DMS 273 (cell line): ENCODE measurements around the gene KHDC4.
A peak's percentile ranks its signal among the peaks of the same experiment; 100 is the strongest.

ENCODE experiments used
- DNase-seq: peaks from one replicate; lab custom pipeline; 2025; ENCODE audit not compliant: unreplicated experiment; lab: John Stamatoyannopoulos, UW

The KHDC4 gene

DNA sequence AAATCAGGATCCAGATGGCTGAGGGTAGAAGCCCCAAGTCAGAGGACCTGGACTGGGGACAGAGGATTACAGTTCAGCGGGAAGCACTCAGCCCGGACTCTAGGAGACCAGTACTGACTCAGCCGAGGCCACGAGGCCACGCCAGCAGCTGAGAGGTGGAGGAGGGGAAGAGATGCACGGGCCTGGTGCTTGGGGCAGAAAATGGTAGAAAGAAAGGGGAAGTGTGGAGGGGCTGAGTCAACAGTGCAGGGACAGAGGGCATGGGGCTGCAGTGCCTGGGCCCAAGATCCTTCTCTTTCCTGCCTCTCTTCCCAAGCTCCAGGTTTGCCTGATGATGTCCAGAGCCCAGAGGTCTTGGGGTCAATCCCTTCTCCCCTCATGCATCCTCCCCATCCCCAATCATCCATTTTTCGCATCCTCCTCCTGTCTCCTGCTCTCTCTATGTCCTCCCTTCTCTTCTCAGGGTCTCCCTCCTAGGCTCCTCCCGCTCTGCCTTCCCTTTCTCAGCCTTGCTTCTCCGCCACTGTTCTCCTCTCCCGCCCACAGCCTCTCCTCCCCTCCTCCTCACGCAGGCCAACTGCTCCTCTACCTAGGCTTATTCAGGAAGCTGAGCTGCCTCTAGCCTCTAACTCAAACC, 36.4 kb upstream of the KHDC4 start:
- DNase-seq = no peak

DNA sequence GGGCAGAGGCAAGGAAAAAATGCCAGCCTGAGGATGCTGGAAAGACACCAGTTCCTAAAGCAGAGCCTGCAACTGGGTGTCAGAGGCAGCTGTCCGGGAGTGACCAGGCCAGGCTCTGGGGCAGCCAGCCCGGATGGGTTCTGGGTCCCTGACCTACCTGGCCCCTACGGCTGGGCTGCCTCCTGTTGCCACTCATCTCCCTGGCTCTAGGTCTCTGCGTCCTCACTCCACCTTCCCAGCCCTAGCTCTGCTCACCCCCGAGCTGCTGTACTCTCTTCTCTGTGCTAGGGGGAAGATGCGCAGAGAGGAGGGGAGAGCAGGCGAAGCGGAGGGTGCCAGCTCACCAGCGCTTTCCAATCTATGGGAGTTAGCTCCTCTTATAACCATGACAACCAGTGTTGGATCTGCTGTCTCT, 35.2 kb upstream of the KHDC4 start:
- DNase-seq = no peak

DNA sequence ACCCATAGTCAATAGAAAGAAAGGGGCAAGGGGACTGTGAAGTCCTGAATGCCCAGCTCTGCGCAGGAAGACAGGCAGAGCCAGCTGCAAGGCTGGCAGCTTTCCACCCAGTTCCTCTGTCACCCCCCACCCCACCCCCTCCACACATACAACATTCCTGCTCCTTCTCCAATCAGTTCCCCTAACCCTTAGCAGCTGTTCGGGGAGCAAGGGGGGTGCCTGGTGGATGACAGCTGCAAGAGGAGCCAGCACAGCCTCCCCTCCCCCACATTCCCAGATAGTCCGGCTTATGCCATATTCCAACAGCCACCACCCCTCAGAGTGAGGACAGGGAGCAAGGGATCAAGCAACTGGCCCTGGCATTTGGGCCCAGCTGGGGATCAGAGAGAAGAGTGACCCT, 34.5 kb upstream of the KHDC4 start:
- peak; percentile 64 for DNase-seq

DNA sequence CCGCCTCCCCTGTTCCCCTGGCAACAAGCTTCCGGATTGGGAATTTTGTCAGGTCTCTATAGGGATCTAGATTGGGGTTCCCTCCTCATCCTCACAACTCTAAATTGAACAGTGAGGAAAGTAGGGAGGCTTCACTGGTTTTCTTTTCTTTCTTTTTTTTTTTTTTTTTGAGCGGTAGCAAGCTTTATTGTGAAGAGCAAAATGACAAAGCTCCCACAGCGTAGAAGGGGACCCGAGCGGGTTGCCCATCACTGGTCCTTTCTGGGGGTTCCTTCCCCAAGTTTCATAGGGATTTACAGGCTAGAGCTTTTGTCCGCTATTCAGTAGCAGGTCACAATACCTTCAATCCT, 33.8 kb upstream of the KHDC4 start:
- no peak for DNase-seq

DNA sequence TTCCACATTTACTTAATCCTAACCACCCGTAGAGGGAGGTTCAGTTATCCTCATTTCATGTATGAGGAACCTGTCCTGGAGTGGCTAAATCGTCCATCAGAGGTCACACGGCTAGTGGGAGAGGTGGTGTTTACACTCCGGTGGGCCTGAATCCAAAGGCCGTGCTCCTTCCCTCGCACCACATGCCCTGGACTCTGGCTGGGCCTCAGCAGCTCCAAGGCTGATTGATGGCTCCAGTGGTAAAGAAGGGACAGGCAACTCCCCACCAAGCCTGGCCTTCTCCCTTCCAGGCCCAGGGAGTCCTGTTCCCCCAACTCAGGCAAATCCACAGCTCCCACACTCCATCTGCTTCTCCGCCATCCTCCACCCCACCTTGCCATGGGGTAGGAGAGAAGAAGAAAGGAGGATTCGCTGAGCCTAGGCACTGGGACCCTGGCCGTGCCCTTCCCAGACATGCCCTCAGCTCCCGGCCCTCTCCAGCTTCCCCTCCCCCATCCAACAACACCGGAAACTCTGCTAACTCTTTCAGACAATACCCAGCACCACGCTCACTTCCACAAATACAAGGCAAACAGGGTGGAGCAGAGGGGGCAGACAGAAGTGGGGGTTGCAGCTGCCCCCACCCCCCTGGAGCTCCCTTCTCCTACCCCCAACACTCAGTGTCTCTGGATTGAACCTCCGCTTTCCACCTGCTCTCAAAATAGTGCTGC, 33.3 kb upstream of the KHDC4 start:
- no peak for DNase-seq

DNA sequence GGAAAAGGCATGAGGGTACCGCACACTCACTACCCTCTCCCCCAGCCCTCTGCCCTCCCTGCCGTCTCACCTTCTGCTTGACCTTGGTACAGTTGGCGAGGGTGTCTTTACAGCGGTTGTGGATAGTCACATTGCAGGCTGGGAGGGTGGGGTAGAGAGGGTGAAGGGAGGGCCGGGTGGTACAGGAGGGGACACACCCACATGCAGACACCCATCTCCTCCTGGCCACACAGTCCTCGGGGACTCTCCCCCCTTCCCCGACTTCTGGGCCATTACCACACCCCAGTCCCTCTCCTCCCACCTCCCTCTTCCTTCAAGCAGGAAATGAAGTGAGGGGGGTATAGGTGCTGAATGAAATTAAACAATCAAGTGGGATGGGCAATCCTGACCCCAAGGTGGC, 32.5 kb upstream of the KHDC4 start:
- no peak for DNase-seq

DNA sequence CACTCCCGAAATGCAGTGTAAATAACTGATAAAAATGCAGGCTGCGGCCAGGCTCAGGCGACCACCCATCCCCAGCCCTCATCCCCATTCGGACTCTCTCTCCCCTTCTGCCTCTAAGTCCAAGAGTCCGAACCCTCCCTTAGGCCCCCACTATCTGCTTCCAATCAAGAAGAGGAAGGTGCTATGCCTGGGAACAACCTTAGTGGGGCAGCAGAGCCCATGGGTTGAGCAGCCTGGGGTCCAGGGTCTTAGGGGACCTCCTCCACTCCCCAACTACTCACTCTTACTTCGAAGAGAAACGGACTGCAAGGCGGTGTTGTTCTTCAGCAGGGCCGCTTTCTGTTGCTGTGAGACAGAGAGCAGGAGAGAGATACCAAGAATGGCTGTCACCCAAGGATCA, 31.9 kb upstream of the KHDC4 start:
- DNase-seq = no peak

DNA sequence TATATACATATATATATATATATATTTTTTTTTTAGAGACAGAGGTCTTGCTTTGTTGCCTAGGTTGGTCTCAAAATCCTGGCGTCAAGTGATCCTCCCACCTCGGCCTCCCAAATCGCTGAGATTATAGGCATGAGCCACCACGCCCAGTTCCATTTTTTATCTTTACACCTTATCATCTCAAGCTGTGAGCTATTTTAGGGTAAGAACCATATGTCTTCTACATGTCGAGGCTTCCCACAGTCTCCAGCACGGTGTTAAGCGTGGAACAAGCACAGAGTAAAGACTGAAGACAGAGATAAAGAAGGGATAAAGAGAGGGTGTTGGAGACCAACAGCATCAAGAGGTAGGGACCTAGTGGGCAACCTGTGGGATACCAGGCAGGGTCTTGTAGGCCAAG, 30.0 kb upstream of the KHDC4 start:
- DNase-seq = no peak

DNA sequence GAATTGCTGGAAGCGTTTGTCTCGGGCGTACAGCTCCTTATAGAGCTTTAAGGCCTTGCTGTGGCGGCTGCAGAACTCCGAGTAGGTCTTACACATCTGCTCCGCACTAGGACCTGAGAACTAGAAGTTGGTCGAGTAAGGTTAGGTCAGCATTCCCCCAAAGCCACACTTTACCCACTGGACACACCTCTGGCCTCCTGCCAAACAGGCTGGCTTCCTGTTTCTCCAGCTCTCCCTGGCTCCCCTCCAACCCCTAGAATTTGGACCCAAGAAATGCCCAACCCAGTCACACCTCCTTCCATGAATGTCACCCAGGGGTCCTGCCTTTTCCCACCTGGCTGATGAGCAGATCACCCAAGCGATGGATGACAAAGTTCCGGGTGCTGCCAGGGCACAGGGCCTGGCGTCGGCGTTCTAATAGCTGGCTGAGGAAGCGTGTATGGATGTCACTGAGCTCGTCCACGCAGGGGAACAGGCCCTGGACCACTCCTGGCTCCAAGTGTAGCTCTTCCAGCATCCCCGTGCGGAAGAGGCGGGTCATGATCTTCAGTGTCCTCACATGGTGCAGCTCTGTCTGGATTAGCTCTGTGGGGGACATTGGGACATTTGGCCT, 28.5 kb upstream of the KHDC4 start:
- no peak for DNase-seq

DNA sequence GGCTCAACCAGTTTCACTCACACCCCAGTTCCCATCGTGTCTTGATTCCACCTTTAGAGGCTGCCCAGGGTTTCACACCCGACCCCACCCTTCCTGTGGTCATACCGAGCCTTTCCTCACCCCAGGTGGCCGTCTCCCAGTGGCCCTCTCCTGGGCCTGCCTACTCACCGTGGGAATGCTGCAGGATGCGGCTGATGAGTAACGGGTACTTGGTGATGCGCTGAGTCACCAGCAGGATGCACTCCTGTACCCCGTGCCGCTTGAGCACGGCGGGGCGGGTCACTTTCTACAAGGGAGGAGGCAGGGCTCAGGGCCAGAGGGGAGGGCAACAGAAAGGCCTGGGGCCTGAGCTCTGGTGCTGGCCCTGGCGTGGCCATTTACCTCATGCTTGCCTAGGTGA, 27.7 kb upstream of the KHDC4 start:
- DNase-seq = no peak

DNA sequence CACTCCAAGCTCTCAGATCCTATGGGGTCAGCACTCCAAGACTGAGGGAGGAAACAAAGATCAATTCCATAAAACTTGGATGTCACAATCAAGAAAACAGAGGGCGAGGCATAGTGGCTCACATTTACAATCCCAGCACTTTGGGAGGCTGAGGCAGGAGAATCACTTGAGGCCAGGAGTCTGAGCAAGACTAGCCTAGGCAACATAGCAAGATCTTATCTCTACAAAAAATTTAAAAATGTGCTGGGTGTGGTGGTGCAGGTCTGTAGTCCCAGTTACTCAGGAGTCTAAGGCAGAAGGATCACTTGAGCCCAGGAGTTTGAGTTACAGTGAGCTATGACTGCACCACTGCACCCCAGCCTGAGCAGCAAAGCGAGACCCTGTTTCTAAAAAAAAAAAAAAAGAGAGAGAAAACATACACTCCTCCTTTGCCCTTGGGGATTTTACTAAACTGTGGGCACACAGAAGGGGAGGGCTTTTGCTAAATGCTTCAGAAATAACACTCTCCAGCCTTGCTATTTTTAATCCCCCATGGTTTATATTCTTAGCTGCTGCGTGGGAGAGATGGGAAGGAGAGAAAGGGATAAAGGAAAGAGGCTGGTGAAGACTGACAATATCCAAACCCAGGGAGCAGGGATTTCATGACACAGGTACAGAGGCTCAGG, 26.0 kb upstream of the KHDC4 start:
- no peak for DNase-seq

DNA sequence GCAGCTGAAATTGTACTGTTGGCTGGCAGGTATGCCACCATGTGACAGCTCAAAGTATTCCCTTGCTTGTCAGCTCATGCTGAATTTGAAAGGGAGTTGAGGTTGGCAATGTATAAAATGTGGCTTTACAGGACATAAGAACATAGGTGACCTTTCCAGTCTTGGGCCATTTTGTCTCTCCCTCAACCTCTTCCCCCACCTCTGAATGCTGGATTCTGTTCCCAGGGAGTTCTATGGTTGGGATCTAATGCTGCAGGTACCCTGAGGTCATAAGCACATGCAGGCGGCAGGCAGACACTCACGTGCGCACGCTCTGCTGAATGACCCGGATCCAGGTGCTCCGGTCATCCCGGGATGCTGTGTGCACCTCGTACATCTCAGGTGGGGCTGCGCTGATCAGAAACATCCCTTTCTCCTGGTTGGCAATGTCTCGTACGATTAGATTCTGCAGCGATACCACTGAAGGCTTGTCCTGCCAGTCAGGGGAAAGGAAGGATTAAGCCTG, 23.2 kb upstream of the KHDC4 start:
- no peak for DNase-seq

DNA sequence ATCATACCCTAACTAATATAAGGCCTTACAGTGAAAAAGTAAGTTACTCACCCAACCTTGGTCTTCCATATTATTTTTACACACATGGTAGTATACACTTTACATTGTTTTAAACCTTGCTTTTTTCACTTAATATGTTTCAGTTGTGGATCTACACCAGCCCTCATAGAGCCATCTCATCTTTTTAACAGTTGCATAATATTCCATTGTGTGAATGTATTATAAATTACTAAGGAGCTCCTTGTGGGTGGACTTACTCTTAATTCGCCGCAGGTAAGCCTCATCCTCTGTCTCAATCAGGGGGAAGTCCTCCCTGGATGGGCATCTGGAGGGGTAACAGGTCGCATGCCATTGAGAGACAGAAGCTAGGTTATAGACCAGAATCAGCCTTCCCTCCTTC, 20.4 kb upstream of the KHDC4 start:
- DNase-seq = no peak

DNA sequence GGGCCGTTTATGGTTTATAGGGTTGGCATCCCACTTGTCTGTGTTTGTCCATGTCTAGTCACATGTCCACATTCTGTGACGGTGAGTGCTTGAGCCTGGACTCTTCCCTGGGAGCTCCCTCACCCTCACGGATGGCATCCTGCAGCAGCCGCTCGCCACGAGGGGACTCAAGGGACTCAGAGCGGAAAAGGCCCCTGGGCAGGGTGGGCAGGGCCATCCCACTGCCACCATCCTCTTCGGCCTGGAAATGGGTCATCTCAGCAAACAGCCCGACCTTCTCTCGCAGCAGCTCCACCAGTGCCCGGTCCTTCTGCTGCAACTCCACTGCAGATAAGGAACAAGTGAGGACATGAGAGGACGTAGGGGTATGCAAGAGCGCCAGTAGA, 18.3 kb upstream of the KHDC4 start:
- no peak for DNase-seq

DNA sequence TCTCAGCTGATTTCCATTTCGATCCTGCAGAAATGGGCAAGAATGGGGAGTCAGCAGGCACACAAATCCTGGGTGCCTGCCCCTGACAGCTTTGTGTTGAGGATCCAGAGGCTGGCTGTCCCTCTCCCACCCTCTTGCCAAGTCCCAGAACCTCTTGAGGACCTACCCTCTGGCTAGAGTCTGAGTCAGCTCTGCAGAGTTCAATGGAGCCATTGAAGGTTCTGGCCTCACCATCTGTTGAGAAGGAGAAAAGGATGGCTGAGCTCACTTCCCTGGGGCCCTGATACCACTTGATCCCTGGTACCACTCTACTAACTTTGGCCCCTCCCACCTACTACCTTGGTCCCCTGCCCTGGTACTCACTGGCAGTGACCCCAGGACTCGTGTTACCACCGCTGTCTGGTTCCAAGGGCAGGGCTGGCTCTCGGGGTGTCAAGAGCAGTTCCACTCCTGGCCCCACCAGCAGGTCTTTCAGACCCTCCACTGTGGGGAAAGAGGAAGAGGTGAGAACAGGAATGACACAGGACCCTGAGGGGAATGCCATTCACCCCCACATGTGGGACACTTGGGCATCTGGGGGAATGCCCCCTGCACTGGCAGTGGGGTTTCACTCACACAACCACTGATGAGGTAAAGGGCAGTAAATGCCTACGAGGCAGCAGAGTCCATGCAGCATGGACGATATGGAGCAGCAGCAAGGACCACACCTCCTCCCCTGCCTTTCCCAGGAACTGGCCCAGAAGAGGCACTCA, 17.7 kb upstream of the KHDC4 start:
- DNase-seq = no peak

DNA sequence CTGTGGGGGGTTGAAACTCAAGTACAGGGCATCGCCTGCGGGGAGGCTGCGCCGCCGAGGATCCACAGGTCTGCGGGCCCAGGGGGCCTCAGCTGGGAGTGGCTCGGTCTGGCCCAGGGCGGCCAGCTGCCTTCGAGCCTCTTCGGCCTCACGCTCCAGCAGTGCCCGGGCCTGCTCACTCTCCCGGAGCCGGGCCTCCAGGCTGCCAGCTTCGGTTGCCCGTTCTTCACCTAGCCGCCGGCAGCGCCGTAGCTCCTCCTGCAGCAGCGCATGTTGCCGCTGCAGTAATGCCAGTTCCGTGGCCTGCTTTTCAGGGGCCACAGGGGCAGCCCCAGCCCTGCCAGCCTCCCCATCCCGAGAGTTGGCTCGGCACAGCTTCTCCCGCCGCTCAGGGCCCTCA, 16.6 kb upstream of the KHDC4 start:
- no peak for DNase-seq

DNA sequence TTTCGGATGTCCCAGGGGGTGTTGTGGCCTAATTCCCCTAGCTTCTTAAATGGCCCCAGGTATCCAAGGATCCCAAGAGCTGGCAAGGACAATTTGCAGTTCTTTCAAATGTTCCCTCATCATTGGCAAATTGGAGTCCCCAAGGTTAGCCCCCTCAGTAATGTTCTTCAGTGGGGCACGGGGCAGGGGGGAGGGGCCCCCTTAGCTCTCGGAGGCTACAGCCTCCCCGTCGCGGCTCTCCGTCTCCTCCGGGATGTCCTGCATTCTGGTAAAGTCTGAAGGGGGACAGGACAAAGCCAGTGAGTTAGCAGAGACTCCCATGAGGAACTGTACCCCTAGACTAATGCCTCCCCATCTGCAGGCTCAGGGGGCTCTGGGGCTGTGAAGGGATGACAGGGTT, 13.5 kb upstream of the KHDC4 start:
- DNase-seq = no peak

DNA sequence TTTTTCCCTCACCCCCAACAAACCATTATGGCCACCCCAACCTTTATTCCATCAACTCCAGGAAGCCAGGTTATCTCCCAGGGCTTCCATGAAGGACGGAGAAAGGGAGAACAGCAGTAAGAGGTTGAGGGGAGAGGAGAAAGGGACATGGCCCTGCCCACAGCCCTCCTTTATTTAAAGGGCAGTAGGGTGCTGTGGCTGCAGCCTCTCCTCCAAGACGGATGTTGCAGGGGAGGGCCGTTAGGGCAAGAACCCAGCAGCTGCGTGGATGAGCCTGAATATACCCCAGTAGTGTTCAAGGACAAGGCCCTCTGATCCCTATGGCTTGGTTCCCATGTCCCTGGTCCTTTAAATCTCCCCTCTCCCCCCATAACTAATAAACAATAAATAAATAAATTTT, 13.1 kb upstream of the KHDC4 start:
- no peak for DNase-seq

DNA sequence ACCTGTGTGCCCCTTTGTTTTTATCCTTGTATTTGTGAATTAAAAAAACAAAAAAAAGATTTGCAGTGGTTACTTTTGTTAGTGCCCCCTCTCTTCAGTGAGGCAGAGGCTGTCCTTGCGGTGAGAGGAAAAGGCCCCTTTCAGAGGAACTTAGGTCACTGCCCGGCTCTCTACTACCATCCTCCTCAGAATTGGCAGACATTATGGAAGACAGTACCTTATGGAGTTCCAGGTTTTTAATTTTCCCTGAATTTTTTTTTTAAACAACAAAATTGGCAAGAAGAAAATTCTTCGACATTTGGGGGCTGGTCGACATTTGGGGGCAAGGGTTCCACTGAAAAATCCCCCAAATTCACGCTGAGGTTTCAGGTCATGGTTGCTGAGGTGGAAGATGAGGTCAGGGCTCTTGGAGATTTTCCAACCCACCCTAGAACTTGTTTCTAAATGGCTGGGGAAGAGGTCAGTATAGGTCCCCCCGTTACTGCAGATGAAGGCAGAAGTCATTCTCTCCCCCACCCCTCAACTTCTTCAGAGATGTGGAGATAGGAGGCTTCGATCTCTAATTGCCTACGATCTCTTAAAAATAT, 12.5 kb upstream of the KHDC4 start:
- DNase-seq = no peak

DNA sequence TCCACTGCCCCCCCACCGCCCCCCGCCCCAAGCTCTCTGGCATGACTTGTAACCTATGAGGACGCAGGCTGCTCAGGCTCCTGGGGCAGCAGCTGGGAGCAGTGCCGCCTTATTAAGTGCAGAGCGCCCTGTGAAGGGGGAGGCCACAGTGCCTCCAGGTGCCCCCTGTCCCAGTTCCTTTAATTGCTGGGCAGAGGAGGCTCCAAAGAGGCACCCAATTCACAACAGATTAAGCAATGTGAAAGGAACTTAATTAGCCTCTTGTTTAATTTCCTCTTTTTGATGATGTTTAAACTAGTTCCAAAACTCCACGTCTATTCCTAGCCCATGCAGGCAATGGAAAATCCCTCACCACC, 10.2 kb upstream of the KHDC4 start:
- peak; percentile 48 for DNase-seq

DNA sequence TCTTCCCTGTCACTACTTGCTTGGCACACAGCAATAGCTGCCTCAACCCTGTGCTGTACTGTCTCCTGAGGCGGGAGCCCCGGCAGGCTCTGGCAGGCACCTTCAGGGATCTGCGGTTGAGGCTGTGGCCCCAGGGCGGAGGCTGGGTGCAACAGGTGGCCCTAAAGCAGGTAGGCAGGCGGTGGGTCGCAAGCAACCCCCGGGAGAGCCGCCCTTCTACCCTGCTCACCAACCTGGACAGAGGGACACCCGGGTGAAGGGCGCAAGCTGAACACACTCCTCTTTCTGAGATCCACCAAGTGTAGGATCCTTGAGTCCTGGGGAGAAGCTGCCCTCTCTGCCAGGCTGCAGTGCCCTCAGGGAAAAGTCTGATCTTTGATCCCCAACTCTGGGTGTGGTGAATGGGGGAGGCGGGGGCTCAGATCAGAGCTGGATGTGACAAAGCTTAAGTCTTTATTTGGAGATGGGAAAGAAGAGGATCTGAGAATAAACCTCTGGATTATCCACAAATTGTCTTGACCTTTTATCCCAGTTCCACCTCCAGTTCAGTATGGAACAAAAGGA, 8.4 kb upstream of the KHDC4 start:
- DNase-seq = no peak
